WI38 (cell line): Measurements from ENCODE around the gene PCNA.

Source experiments
- H3K4me3 ChIP-seq: 2 replicates; pipeline ENCODE4 v1.5.1; 2011; ENCODE audit warnings: low read depth, mild to moderate bottlenecking, control low read depth, low read length
- TF ChIP-seq, protein P1 (sequence below): IDR thresholded peaks from 2 replicates; pipeline ENCODE4 v1.5.1; 2012; ENCODE audit warnings: low read depth, mild to moderate bottlenecking, control low read depth, low read length

Gene PCNA

DNA sequence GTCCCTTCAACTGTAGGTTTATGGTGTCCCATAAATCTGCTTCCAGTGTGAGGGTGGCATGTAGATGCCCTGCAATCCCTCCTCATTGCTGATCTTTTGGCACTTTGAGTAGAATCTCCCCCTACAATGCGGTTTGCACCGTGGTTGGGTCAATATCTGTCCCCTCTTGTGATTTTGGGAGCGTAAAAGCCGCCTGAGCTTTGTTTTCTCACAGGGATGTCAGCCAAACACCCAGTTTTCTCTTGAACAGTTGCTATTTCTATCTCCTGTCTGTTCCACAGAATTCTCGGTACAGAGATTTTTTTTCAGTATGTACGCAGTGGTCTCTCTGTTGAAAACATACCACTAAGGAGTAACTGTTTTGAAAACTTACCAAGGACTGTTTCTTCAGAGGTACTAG, 28.8 kb upstream of the PCNA start:
- H3K4me3 ChIP-seq: no peak overlapping the region
- TF ChIP-seq, protein P1, sequence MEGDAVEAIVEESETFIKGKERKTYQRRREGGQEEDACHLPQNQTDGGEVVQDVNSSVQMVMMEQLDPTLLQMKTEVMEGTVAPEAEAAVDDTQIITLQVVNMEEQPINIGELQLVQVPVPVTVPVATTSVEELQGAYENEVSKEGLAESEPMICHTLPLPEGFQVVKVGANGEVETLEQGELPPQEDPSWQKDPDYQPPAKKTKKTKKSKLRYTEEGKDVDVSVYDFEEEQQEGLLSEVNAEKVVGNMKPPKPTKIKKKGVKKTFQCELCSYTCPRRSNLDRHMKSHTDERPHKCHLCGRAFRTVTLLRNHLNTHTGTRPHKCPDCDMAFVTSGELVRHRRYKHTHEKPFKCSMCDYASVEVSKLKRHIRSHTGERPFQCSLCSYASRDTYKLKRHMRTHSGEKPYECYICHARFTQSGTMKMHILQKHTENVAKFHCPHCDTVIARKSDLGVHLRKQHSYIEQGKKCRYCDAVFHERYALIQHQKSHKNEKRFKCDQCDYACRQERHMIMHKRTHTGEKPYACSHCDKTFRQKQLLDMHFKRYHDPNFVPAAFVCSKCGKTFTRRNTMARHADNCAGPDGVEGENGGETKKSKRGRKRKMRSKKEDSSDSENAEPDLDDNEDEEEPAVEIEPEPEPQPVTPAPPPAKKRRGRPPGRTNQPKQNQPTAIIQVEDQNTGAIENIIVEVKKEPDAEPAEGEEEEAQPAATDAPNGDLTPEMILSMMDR: no peak

DNA sequence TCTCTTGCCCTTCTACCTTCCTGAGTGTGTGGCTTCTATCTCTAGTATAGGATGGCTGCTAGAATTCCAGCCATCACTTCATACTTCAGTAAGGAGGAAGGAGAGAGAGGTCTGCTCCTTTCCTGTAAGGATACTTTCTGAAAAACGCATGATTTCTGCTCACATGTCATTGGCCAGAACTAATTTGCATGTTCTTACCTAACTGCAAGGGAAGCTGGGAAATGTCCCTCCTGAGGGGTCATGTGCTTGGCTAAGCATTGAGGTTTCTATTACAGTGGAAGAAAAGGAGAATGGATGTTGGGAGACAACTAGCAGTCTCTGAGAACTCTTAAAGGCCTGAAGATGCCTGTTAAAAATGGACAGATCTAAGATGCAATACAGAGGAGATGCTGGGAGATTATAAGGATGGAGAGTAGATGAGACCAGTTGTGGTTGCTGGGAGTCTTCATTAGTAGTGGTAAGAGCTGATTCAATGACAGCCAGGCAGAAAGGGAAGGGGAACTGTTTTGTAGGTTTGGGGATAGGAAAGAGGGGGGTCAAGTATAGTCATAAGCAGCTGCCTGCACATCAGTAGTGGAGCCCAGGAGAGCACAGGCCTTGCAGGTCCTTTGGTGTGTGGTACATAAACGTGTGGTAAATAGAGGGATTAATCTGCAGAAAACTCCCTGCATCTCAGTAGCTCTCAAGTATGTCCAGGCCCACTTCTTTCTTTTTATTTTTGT, 27.3 kb upstream of the PCNA start:
- TF ChIP-seq, protein P1: no peak
- H3K4me3 ChIP-seq: no peak overlapping the region

DNA sequence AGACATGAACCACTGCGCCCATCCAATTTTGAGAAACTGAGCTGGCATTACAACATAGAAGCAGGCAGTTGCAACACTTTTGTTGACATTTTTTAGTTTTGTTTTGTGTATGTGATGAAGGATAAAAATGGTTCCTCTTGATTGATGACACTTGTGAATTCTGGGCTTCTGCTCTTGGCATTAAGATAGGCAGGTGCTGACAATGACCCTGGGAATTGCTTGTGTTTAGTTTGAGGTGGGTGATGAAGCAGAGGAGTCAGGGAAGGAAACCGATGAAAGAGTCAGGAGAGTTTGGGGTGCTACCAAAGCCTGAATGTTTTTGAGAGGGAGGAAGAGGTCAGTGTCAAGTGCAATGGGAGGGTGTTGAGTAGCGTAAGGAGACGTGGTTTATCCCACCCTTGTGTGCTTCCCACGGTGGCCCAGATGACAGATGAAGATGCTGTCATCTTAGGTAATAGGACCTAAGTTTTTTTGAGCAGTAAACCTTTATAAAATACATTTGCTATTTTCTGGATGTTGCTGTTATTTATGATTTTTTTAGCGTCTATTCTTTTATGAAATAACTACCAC, 26.4 kb upstream of the PCNA start:
- TF ChIP-seq, protein P1: no peak
- no peak overlapping the region for H3K4me3 ChIP-seq

DNA sequence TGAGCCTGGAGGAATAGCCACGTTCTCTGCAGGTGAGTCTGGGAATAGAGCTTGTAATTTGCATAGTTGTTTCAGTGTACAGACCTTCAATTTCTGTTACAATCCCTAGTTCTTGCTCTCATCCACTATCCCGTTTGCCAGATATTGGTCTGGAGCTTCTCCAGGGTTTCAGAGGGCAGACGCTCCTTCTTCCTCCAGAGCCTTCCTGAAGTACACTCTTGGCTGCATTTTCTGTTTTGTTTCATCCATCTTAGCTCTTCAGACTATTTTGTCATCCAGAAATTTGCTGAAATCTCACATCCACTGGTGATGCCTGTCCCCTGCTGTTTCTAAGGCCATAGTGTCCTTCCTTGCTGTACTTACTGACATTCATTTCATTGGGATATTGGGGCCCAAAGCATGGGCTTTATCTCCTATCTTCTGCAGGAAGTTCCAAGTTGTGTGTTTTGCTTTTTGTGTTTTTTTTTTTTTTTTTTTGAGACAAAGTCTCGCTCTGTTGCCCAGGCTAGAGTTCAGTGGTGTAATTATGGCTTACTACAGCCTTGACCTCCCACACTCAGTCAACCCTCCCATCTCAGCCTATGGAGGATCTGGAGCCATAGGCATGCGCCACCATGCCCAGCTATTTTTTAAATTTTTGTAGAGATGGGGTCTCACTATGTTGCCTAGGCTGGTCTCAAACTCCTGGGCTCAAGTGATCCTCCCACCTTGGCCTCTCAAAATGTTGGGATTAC, 25.8 kb upstream of the PCNA start:
- TF ChIP-seq, protein P1: no peak
- no peak overlapping the region for H3K4me3 ChIP-seq

DNA sequence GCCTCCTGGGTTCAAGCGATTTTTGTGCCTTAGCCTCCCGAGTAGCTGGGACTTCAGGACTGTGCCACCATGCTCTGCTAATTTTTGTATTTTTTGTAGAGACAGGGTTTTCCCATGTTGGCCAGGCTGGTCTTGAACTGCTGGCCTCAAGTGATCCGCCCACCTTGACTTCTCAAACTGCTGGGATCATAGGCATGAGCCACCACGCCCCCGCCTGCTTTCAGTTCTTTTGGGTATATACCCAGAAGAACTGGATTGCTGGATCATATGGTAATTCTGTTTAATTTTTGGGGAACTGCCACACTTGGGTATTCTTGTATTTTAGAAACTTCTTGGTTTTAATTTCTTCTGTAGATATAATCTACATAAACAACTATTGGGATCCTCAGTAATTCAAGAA, 24.1 kb upstream of the PCNA start:
- H3K4me3 ChIP-seq: no peak overlapping the region
- TF ChIP-seq, protein P1: no peak

DNA sequence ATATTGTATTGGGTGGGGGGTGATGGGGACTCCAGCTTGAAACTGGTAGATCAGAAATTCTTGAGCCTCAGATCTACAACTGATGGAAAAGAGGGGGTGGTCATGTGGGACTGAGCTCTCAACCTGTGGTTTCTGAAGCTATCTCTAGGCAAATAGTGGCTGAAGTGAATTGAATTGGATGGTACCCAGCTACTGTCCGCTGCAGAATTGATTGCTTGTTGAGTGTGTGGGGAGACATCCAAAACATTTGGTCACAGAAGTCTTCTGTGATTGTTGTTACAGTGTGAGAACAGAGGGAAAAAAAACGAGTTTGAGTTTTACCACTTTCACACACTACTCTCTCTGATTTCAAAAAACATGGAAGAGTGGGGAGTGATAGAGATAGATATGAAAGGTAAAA, 21.9 kb upstream of the PCNA start:
- no peak overlapping the region for H3K4me3 ChIP-seq
- TF ChIP-seq, protein P1: no peak

DNA sequence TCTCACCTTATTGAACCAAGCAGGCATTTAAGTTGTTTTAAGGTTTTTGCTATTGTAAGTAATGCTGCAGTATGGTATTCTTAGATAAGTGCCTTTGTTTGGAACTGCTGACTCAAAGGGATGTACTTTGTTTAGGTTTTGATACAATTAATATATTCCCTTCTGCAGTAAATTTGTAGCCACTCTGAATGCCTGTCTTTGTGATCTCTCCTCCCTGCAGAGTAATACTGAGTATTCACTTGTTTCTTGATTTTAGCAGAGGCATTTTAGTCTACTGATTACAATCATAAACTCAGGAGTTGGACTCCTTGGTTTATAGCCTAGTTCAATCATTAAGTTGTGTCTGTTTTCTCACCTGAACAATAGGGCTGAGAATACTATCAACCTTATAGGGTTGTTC, 20.4 kb upstream of the PCNA start:
- H3K4me3 ChIP-seq: no peak overlapping the region
- TF ChIP-seq, protein P1: no peak
